A204.1 (cell line): ENCODE data around the gene CTAG1B.
"Not testable (repeated sequence)": the region's sequence is repeated elsewhere in the genome, so short reads cannot be mapped to it uniquely, and the experiment has no call there.

Experiments used
- FAIRE-seq: peaks from 2 replicates; lab custom pipeline; 2012; peaks lifted over from hg19 to GRCh38; lab: Jason Lieb, UNC

CTAG1B gene

GRCh38 chrX:154619182-154619581 is at the start of gene CTAG1B:
Gene CTAG1B, minus strand, starts transcription at chrX:154619282. Its CDS starts 64 bp downstream, at chrX:154619218.
- FAIRE-seq, result not testable (repeated sequence)

- no peak for FAIRE-seq
Observed at GRCh38 chrX:154661899-154662298, 42.8 kb upstream of the CTAG1B start.

GRCh38 chrX:154661170-154661569 is 42.1 kb upstream of the CTAG1B start:
- no peak for FAIRE-seq

GRCh38 chrX:154660541-154660940 is 41.5 kb upstream of the CTAG1B start:
- no peak for FAIRE-seq

- no peak for FAIRE-seq
Observed at GRCh38 chrX:154658957-154659356, 39.9 kb upstream of the CTAG1B start.

- FAIRE-seq, result no peak
Observed at GRCh38 chrX:154658187-154658586, 39.1 kb upstream of the CTAG1B start.

- FAIRE-seq, result no peak
Observed at GRCh38 chrX:154657226-154657805, 38.2 kb upstream of the CTAG1B start.

- no peak for FAIRE-seq
Observed at GRCh38 chrX:154655786-154656185, 36.7 kb upstream of the CTAG1B start.

GRCh38 chrX:154655346-154655745 is 36.3 kb upstream of the CTAG1B start:
- FAIRE-seq, result no peak

- FAIRE-seq, result no peak
Observed at GRCh38 chrX:154654925-154655324, 35.8 kb upstream of the CTAG1B start.

GRCh38 chrX:154654372-154654771 is 35.3 kb upstream of the CTAG1B start:
- no peak for FAIRE-seq

- not testable (repeated sequence) for FAIRE-seq
Observed at GRCh38 chrX:154653413-154653812, 34.3 kb upstream of the CTAG1B start, which contains the start of gene CTAG2. Gene CTAG2, minus strand, starts transcription at chrX:154653579. Its CDS starts 64 bp downstream, at chrX:154653515.

- FAIRE-seq, result no peak
Observed at GRCh38 chrX:154653048-154653401, 33.9 kb upstream of the CTAG1B start.

GRCh38 chrX:154652311-154653047 is 33.4 kb upstream of the CTAG1B start:
- no peak for FAIRE-seq

- no peak for FAIRE-seq
Observed at GRCh38 chrX:154650221-154650510, 31.1 kb upstream of the CTAG1B start.

- FAIRE-seq, result no peak
Observed at GRCh38 chrX:154649503-154650220, 30.6 kb upstream of the CTAG1B start.

- FAIRE-seq, result no peak
Observed at GRCh38 chrX:154648931-154649330, 29.8 kb upstream of the CTAG1B start.

- not testable (repeated sequence) for FAIRE-seq
Observed at GRCh38 chrX:154645745-154646378, 26.8 kb upstream of the CTAG1B start.

- not testable (repeated sequence) for FAIRE-seq
Observed at GRCh38 chrX:154643708-154644107, 24.6 kb upstream of the CTAG1B start.

GRCh38 chrX:154641740-154642139 is 22.7 kb upstream of the CTAG1B start:
- FAIRE-seq, result not testable (repeated sequence)

- FAIRE-seq, result not testable (repeated sequence)
Observed at GRCh38 chrX:154633661-154634060, 14.6 kb upstream of the CTAG1B start.

GRCh38 chrX:154630949-154631348 is 11.9 kb upstream of the CTAG1B start:
- not testable (repeated sequence) for FAIRE-seq

- FAIRE-seq, result not testable (repeated sequence)
Observed at GRCh38 chrX:154628960-154629359, 9.9 kb upstream of the CTAG1B start.
